HepG2 (cell line): ENCODE measurements around the gene HSPA14. TPM values are rescaled to one million over a fixed set of nuclear protein-coding genes. Genes with fewer than 3 reads are reported as not detected.

ENCODE experiments used
- ARHGAP35 ChIP-seq: sonication (generic); formaldehyde crosslinking; IDR thresholded peaks from 2 replicates; pipeline ENCODE4 v1.9.0; 2022; ENCODE audit warnings: mild to moderate bottlenecking, inconsistent platforms, moderate library complexity, missing genetic modification reagents, borderline replicate concordance
- HINFP ChIP-seq: sonication (generic); formaldehyde crosslinking; IDR thresholded peaks from 2 replicates; pipeline ENCODE4 v1.4.0; 2020; ENCODE audit warnings: low read depth, mild to moderate bottlenecking, missing genetic modification reagents
- KDM6A ChIP-seq: IDR thresholded peaks from 2 replicates; pipeline ENCODE4 v1.6.1; 2016; ENCODE audit warnings: low read depth
- RELA ChIP-seq: sonication (generic); formaldehyde crosslinking; IDR thresholded peaks from 2 replicates; pipeline ENCODE4 v1.4.0; 2020; ENCODE audit warnings: missing genetic modification reagents
- SIX1 ChIP-seq: sonication (generic); formaldehyde crosslinking; IDR thresholded peaks from 2 replicates; pipeline ENCODE4 v1.4.0; 2020; ENCODE audit warnings: missing genetic modification reagents, borderline replicate concordance
- SNAPC5 ChIP-seq: sonication (generic); formaldehyde crosslinking; IDR thresholded peaks from 2 replicates; pipeline ENCODE4 v1.8.1; 2023; ENCODE audit warnings: mild to moderate bottlenecking, missing genetic modification reagents, borderline replicate concordance
- SP2 ChIP-seq: sonication (generic); formaldehyde crosslinking; IDR thresholded peaks from 2 replicates; pipeline ENCODE4 v1.5.1; 2020; ENCODE audit warnings: mild to moderate bottlenecking, missing genetic modification reagents
- SRF ChIP-seq: IDR thresholded peaks from 2 replicates; pipeline ENCODE4 v1.6.1; 2011; ENCODE audit warnings: mild to moderate bottlenecking, low read depth, low read length, moderate library complexity
- TEF ChIP-seq: sonication (generic); formaldehyde crosslinking; IDR thresholded peaks from 2 replicates; pipeline ENCODE4 v1.5.0; 2020; ENCODE audit warnings: missing genetic modification reagents
- XRCC5 ChIP-seq: fragments of 200-400 bp; formaldehyde crosslinking; optimal IDR thresholded peaks from 2 replicates; pipeline ENCODE3; 2017; ENCODE audit warnings: mild to moderate bottlenecking, low read length
- ZFP36 ChIP-seq: fragments of 150-350 bp; IDR thresholded peaks from 2 replicates; pipeline ENCODE4 v1.6.1; 2018; ENCODE audit warnings: borderline replicate concordance, low read length, low read depth; ENCODE audit not compliant: partially characterized antibody
- ZNF160 ChIP-seq: sonication (generic); formaldehyde crosslinking; IDR thresholded peaks from 2 replicates; pipeline ENCODE4 v1.8.0; 2022; ENCODE audit warnings: mild to moderate bottlenecking, inconsistent platforms, missing genetic modification reagents
- ZNF296 ChIP-seq: sonication (generic); formaldehyde crosslinking; conservative IDR thresholded peaks from 2 replicates; pipeline ENCODE4 v1.5.0; 2020; ENCODE audit warnings: mild to moderate bottlenecking, missing genetic modification reagents
- ZNF431 ChIP-seq: sonication (generic); formaldehyde crosslinking; IDR thresholded peaks from 2 replicates; pipeline ENCODE4 v1.9.0; 2022; ENCODE audit warnings: missing genetic modification reagents, low read depth, mild to moderate bottlenecking, borderline replicate concordance
- ZNF766 ChIP-seq: sonication (generic); formaldehyde crosslinking; IDR thresholded peaks from 2 replicates; pipeline ENCODE4 v1.5.0; 2020; ENCODE audit warnings: missing genetic modification reagents, borderline replicate concordance
- ZNF768 ChIP-seq: sonication (generic); formaldehyde crosslinking; IDR thresholded peaks from 2 replicates; pipeline ENCODE4 v1.4.0; 2020; ENCODE audit warnings: missing genetic modification reagents
- polyA plus RNA-seq, 8 experiments: library from polyadenylated mRNA; depleted of rRNA in 3 of 8; stranded (reverse) in 7 of 8; unstranded in 1 of 8; fragments of >200 nt; fragmentation: Illumina TruSeq in 4 of 8; extraction: Trizol in 4 of 8; gene quantifications; 2 replicates each; pipeline versions ENCODE4 v1.2.1 to v1.2.3, GENCODE V29; 2011 to 2016; ENCODE audit warnings: low read depth in 4 of 8, missing spikeins in 1 of 8, mixed read lengths in 1 of 8; ENCODE audit not compliant: insufficient read depth in 1 of 8
- total RNA-seq, 5 experiments: library from RNA; depleted of rRNA; stranded (reverse); fragments of >200 nt; fragmentation: Illumina TruSeq; extraction: Trizol; gene quantifications; 2 replicates each; pipeline ENCODE4 v1.2.3, GENCODE V29; 2016; ENCODE audit warnings: low read depth in 1 of 5
- TF ChIP-seq, protein P1 (sequence below): sonication (generic); formaldehyde crosslinking; IDR thresholded peaks from 2 replicates; pipeline ENCODE4 v1.9.0; 2021; ENCODE audit warnings: mild to moderate bottlenecking, missing genetic modification reagents
- TF ChIP-seq, protein P2 (sequence below): sonication (generic); formaldehyde crosslinking; IDR thresholded peaks from 2 replicates; pipeline ENCODE4 v1.5.0; 2020; ENCODE audit warnings: mild to moderate bottlenecking, missing genetic modification reagents

Gene HSPA14
- total and polyA plus RNA-seq, 2 of the 13 experiments (the other 11 are each of a cell fraction or from before 2014, with no cell fraction given): 10.7 to 29.8 TPM

GRCh38 chr10:14878266-14879123, 40.4 kb downstream of the HSPA14 start, which contains the start of gene SUV39H2 (continued):
- TF ChIP-seq SIX1 (CRISPR knock-in tag) (no peak), ZNF766 (CRISPR knock-in tag) (peak; percentile 56), ARHGAP35 (CRISPR knock-in tag) (0 out of 2 replicates have a peak, but pooled peaks have one; percentile 67), ZNF296 (CRISPR knock-in tag) (no peak), RELA (CRISPR knock-in tag) (no peak), ZNF431 (peak; percentile 56), ZNF768 (CRISPR knock-in tag) (peak; percentile 17; the same call in 1 of the 2 replicates), HINFP (CRISPR knock-in tag) (peak; percentile 85), TEF (CRISPR knock-in tag) (peak; percentile 43; the same call in 1 of the 2 replicates), XRCC5 (no peak), ZFP36 (no peak), SRF (no peak), SP2 (CRISPR knock-in tag) (peak; percentile 66), SNAPC5 (no peak), ZNF160 (CRISPR knock-in tag) (0 out of 2 replicates have a peak, but pooled peaks have one; percentile 55), KDM6A (CRISPR knock-in tag) (no peak)
- TF ChIP-seq, protein P1, sequence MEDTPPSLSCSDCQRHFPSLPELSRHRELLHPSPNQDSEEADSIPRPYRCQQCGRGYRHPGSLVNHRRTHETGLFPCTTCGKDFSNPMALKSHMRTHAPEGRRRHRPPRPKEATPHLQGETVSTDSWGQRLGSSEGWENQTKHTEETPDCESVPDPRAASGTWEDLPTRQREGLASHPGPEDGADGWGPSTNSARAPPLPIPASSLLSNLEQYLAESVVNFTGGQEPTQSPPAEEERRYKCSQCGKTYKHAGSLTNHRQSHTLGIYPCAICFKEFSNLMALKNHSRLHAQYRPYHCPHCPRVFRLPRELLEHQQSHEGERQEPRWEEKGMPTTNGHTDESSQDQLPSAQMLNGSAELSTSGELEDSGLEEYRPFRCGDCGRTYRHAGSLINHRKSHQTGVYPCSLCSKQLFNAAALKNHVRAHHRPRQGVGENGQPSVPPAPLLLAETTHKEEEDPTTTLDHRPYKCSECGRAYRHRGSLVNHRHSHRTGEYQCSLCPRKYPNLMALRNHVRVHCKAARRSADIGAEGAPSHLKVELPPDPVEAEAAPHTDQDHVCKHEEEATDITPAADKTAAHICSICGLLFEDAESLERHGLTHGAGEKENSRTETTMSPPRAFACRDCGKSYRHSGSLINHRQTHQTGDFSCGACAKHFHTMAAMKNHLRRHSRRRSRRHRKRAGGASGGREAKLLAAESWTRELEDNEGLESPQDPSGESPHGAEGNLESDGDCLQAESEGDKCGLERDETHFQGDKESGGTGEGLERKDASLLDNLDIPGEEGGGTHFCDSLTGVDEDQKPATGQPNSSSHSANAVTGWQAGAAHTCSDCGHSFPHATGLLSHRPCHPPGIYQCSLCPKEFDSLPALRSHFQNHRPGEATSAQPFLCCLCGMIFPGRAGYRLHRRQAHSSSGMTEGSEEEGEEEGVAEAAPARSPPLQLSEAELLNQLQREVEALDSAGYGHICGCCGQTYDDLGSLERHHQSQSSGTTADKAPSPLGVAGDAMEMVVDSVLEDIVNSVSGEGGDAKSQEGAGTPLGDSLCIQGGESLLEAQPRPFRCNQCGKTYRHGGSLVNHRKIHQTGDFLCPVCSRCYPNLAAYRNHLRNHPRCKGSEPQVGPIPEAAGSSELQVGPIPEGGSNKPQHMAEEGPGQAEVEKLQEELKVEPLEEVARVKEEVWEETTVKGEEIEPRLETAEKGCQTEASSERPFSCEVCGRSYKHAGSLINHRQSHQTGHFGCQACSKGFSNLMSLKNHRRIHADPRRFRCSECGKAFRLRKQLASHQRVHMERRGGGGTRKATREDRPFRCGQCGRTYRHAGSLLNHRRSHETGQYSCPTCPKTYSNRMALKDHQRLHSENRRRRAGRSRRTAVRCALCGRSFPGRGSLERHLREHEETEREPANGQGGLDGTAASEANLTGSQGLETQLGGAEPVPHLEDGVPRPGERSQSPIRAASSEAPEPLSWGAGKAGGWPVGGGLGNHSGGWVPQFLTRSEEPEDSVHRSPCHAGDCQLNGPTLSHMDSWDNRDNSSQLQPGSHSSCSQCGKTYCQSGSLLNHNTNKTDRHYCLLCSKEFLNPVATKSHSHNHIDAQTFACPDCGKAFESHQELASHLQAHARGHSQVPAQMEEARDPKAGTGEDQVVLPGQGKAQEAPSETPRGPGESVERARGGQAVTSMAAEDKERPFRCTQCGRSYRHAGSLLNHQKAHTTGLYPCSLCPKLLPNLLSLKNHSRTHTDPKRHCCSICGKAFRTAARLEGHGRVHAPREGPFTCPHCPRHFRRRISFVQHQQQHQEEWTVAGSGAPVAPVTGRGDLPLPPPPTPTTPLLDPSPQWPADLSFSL (CRISPR knock-in tag): no peak
- TF ChIP-seq, protein P2, sequence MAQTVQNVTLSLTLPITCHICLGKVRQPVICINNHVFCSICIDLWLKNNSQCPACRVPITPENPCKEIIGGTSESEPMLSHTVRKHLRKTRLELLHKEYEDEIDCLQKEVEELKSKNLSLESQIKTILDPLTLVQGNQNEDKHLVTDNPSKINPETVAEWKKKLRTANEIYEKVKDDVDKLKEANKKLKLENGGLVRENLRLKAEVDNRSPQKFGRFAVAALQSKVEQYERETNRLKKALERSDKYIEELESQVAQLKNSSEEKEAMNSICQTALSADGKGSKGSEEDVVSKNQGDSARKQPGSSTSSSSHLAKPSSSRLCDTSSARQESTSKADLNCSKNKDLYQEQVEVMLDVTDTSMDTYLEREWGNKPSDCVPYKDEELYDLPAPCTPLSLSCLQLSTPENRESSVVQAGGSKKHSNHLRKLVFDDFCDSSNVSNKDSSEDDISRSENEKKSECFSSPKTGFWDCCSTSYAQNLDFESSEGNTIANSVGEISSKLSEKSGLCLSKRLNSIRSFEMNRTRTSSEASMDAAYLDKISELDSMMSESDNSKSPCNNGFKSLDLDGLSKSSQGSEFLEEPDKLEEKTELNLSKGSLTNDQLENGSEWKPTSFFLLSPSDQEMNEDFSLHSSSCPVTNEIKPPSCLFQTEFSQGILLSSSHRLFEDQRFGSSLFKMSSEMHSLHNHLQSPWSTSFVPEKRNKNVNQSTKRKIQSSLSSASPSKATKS (CRISPR knock-in tag): no peak
